Measurements from ENCODE around the gene RBBP8NL. TPM values are rescaled to one million over a fixed set of nuclear protein-coding genes. Genes with fewer than 3 reads are reported as not detected.

The RBBP8NL gene
- total RNA-seq, 6 experiments from 2014 or later: not detected

- no peak for TF ChIP-seq CTCF (IDR thresholded peaks at IDR 0.05)
- Mint-ChIP-seq H3K27ac (no peak overlapping the region), H3K4me3 (no peak overlapping the region), H3K9me3 (peaks cover 8% of the 10 kb centered on the region; the same call in 1 of the 2 replicates), H3K4me1 (ENCODE audit: low read depth) (peaks cover 10% of the 10 kb centered on the region), H3K27me3 (ENCODE audit: insufficient read depth) (peaks cover 2% of the 10 kb centered on the region; the same call in 1 of the 2 replicates), H3K36me3 (ENCODE audit: low read depth) (peaks cover 27% of the 10 kb centered on the region)
- no peak for DNase-seq
Measured at GRCh38 chr20:62393335-62393665, 34.0 kb downstream of the RBBP8NL start.

GRCh38 chr20:62392621-62393334 is 34.6 kb downstream of the RBBP8NL start:
- Mint-ChIP-seq H3K36me3 (ENCODE audit: low read depth) (peaks cover 30% of the 10 kb centered on the region), H3K27ac (no peak overlapping the region), H3K4me3 (no peak overlapping the region), H3K4me1 (ENCODE audit: low read depth) (peaks cover 15% of the 10 kb centered on the region), H3K27me3 (ENCODE audit: insufficient read depth) (peaks cover 2% of the 10 kb centered on the region; the same call in 1 of the 2 replicates), H3K9me3 (0 out of 2 replicates have a peak, but pooled peaks cover 3% of the 10 kb centered on the region)
- no peak for DNase-seq
- TF ChIP-seq CTCF (IDR thresholded peaks at IDR 0.05): no peak

GRCh38 chr20:62392077-62392418 is 35.3 kb downstream of the RBBP8NL start:
- Mint-ChIP-seq H3K4me1 (ENCODE audit: low read depth) (peaks cover 18% of the 10 kb centered on the region), H3K27ac (no peak overlapping the region; the same call in 1 of the 2 replicates), H3K27me3 (ENCODE audit: insufficient read depth) (peaks cover 2% of the 10 kb centered on the region; the same call in 1 of the 2 replicates), H3K9me3 (no peaks in the 10 kb centered on the region), H3K36me3 (ENCODE audit: low read depth) (peaks cover 27% of the 10 kb centered on the region), H3K4me3 (no peak overlapping the region)
- no peak for DNase-seq
- TF ChIP-seq CTCF (IDR thresholded peaks at IDR 0.05): no peak

- Mint-ChIP-seq H3K36me3 (ENCODE audit: low read depth) (peaks cover 26% of the 10 kb centered on the region), H3K4me1 (ENCODE audit: low read depth) (peaks cover 18% of the 10 kb centered on the region), H3K27me3 (ENCODE audit: insufficient read depth) (peaks cover 4% of the 10 kb centered on the region), H3K9me3 (no peaks in the 10 kb centered on the region), H3K4me3 (no peak overlapping the region), H3K27ac (no peak overlapping the region)
- no peak for DNase-seq
- no peak for TF ChIP-seq CTCF (IDR thresholded peaks at IDR 0.05)
Measured at GRCh38 chr20:62391165-62392076, 35.9 kb downstream of the RBBP8NL start.

- Mint-ChIP-seq H3K27ac (no peak overlapping the region), H3K27me3 (ENCODE audit: insufficient read depth) (peaks cover 4% of the 10 kb centered on the region), H3K36me3 (ENCODE audit: low read depth) (peaks cover 26% of the 10 kb centered on the region)
Measured at GRCh38 chr20:62390317-62391164, 36.8 kb downstream of the RBBP8NL start.

More at GRCh38 chr20:62390317-62391164, 36.8 kb downstream of the RBBP8NL start:
- Mint-ChIP-seq H3K4me1 (ENCODE audit: low read depth) (peaks cover 25% of the 10 kb centered on the region), H3K4me3 (no peak overlapping the region), H3K9me3 (no peaks in the 10 kb centered on the region)
- TF ChIP-seq CTCF (IDR thresholded peaks at IDR 0.05): no peak
- DNase-seq: no peak
